HepG2 (cell line): ENCODE results near the gene TRIM44. TPM values are rescaled to one million over a fixed set of nuclear protein-coding genes. Genes with fewer than 3 reads are reported as not detected.

Experiments used
- HMG20A ChIP-seq: IDR thresholded peaks from 2 replicates; pipeline ENCODE4 v1.6.1; 2016; ENCODE audit warnings: borderline replicate concordance
- IKZF4 ChIP-seq: sonication (generic); formaldehyde crosslinking; IDR thresholded peaks from 2 replicates; pipeline ENCODE4 v1.5.1; 2020; ENCODE audit warnings: borderline replicate concordance, mild to moderate bottlenecking, low read depth, missing genetic modification reagents; ENCODE audit errors: not compliant biosample characterization
- KDM3A ChIP-seq: IDR thresholded peaks from 2 replicates; pipeline ENCODE4 v1.6.1; 2018; ENCODE audit warnings: low read depth, missing compliant biosample characterization
- NFATC3 ChIP-seq: sonication (generic); formaldehyde crosslinking; IDR thresholded peaks from 2 replicates; pipeline ENCODE4 v1.5.1; 2020; ENCODE audit warnings: mild to moderate bottlenecking, missing genetic modification reagents
- PBX2 ChIP-seq: IDR thresholded peaks from 2 replicates; pipeline ENCODE4 v1.6.1; 2016; ENCODE audit warnings: control low read depth
- THAP9 ChIP-seq: sonication (generic); formaldehyde crosslinking; IDR thresholded peaks from 2 replicates; pipeline ENCODE4; 2020; ENCODE audit warnings: missing genetic modification reagents, mild to moderate bottlenecking, borderline replicate concordance
- ZGPAT ChIP-seq: IDR thresholded peaks from 2 replicates; pipeline ENCODE4 v1.6.1; 2016; ENCODE audit warnings: mild to moderate bottlenecking
- ZNF329 ChIP-seq: sonication (generic); formaldehyde crosslinking; IDR thresholded peaks from 2 replicates; pipeline ENCODE4 v1.9.0; 2021; ENCODE audit warnings: low read depth, mild to moderate bottlenecking, missing genetic modification reagents
- ZNF446 ChIP-seq: sonication (generic); formaldehyde crosslinking; IDR thresholded peaks from 2 replicates; pipeline ENCODE4 v1.5.0; 2020; ENCODE audit warnings: mild to moderate bottlenecking, missing genetic modification reagents
- ZNF879 ChIP-seq: sonication (generic); formaldehyde crosslinking; IDR thresholded peaks from 2 replicates; pipeline ENCODE4 v1.8.1; 2023; ENCODE audit warnings: missing genetic modification reagents
- polyA plus RNA-seq, 8 experiments: library from polyadenylated mRNA; depleted of rRNA in 3 of 8; stranded (reverse) in 7 of 8; unstranded in 1 of 8; fragments of >200 nt; fragmentation: Illumina TruSeq in 4 of 8; extraction: Trizol in 4 of 8; gene quantifications; 2 replicates each; pipeline versions ENCODE4 v1.2.1 to v1.2.3, GENCODE V29; 2011 to 2016; ENCODE audit warnings: low read depth in 4 of 8, missing spikeins in 1 of 8, mixed read lengths in 1 of 8; ENCODE audit not compliant: insufficient read depth in 1 of 8
- total RNA-seq, 5 experiments: library from RNA; depleted of rRNA; stranded (reverse); fragments of >200 nt; fragmentation: Illumina TruSeq; extraction: Trizol; gene quantifications; 2 replicates each; pipeline ENCODE4 v1.2.3, GENCODE V29; 2016; ENCODE audit warnings: low read depth in 1 of 5

TRIM44 gene
- total and polyA plus RNA-seq, 2 of the 13 experiments (the other 11 are each of a cell fraction or from before 2014, with no cell fraction given) = 22.7 to 50.3 TPM

- no peak for TF ChIP-seq PBX2 (CRISPR knock-in tag)
- peak; percentile 99 for TF ChIP-seq ZNF446
- TF ChIP-seq NFATC3 = 0 out of 2 replicates have a peak, but pooled peaks have one; percentile 83
- TF ChIP-seq ZGPAT (CRISPR knock-in tag) = peak; percentile 77; the same call in 1 of the 2 replicates
- TF ChIP-seq HMG20A (CRISPR knock-in tag) = peak; percentile 19; the same call in 1 of the 2 replicates
- TF ChIP-seq ZNF329 (CRISPR knock-in tag) = peak; percentile 87
- TF ChIP-seq IKZF4 (CRISPR knock-in tag) = peak; percentile 99
- peak; percentile 88 for TF ChIP-seq THAP9 (CRISPR knock-in tag)
- 0 out of 2 replicates have a peak, but pooled peaks have one; percentile 37 for TF ChIP-seq KDM3A (CRISPR knock-in tag)
- TF ChIP-seq ZNF879 (CRISPR knock-in tag) = peak; percentile 99
Observed at GRCh38 chr11:35662649-35663407, at the start of gene TRIM44 (continued).
